Endothelial cell of umbilical vein (primary cell): Measurements from ENCODE around the gene AHNAK2.

ENCODE experiments used
- CTCF ChIP-seq, 2 donors: IDR thresholded peaks; 1 replicate in 1 of 2; 2 replicates in 1 of 2; pipeline ENCODE4 v1.5.1; 2011; ENCODE audit warnings: low read length in 2 of 2, mild to moderate bottlenecking in 2 of 2, moderate library complexity in 2 of 2, control low read depth in 1 of 2, inconsistent platforms in 1 of 2, low read depth in 1 of 2; ENCODE audit not compliant: insufficient read depth in 1 of 2; ENCODE audit errors: extremely low read depth in 1 of 2
- EZH2 ChIP-seq: IDR thresholded peaks from 2 replicates; pipeline ENCODE4 v1.6.1; 2012; ENCODE audit warnings: borderline replicate concordance, low read depth, mild to moderate bottlenecking, moderate library complexity, low read length, inconsistent platforms; ENCODE audit not compliant: severe bottlenecking
- FOS ChIP-seq: IDR thresholded peaks from 2 replicates; pipeline ENCODE4 v1.6.1; 2011; ENCODE audit warnings: mild to moderate bottlenecking, low read length, moderate library complexity, borderline replicate concordance; ENCODE audit not compliant: insufficient read depth
- GATA2 ChIP-seq: IDR thresholded peaks from 2 replicates; pipeline ENCODE4 v1.7.0; 2011; ENCODE audit warnings: low read depth, mild to moderate bottlenecking, moderate library complexity, mixed read lengths, low read length; ENCODE audit not compliant: insufficient read length, insufficient read depth
- JUN ChIP-seq: IDR thresholded peaks from 2 replicates; pipeline ENCODE4 v1.6.1; 2011; ENCODE audit warnings: borderline replicate concordance, low read depth; ENCODE audit not compliant: insufficient read length, insufficient read depth
- MAX ChIP-seq: IDR thresholded peaks from 2 replicates; pipeline ENCODE4 v1.6.1; 2011; ENCODE audit not compliant: insufficient read depth, insufficient read length
- MYC ChIP-seq: IDR thresholded peaks from one replicate; pipeline ENCODE4 v1.6.1; 2011; ENCODE audit warnings: mild to moderate bottlenecking, low read depth, low read length
- POLR2A ChIP-seq: IDR thresholded peaks from 2 replicates; pipeline ENCODE4 v1.6.1; 2012; ENCODE audit warnings: low read depth, mild to moderate bottlenecking, control low read depth, low read length
- POLR2AphosphoS5 ChIP-seq: IDR thresholded peaks from 2 replicates; pipeline ENCODE4 v1.6.1; 2012; ENCODE audit warnings: low read depth, mild to moderate bottlenecking, control low read depth, low read length, moderate library complexity; ENCODE audit not compliant: insufficient read depth

GRCh38 chr14:104899781-104900180, 78.4 kb downstream of the AHNAK2 start:
- TF ChIP-seq POLR2AphosphoS5 (no peak), CTCF (IDR thresholded peaks at IDR 0.05; ENCODE audit: extremely low read depth in 1 of 2, insufficient read depth in 1 of 2, low read depth in 1 of 2, low read length in 2 of 2) (no peak), EZH2 (no peak), POLR2A (no peak), FOS (no peak), JUN (no peak), GATA2 (no peak), MYC (no peak), MAX (no peak)
